Thyroid gland (tissue), 4 donors: ENCODE measurements around the gene DSCAM. TPM values are rescaled to one million over a fixed set of nuclear protein-coding genes. Genes with fewer than 3 reads are reported as not detected.

Experiments
- DNase-seq, 2 donors: peaks; one replicate each; pipeline ENCODE4 v3.0.0-alpha.2; 2019
- H3K27ac ChIP-seq, 3 donors: fragments of 200-600 bp; sonication (generic); 1 replicate in 2 of 3; 2 replicates in 1 of 3; pipeline ENCODE4 v1.5.1; 2016 to 2019; ENCODE audit warnings: mild to moderate bottlenecking in 1 of 3, moderate library complexity in 1 of 3
- H3K27me3 ChIP-seq: fragments of 200-600 bp; sonication (generic); one replicate; pipeline ENCODE4 v1.5.1; 2019
- H3K36me3 ChIP-seq, 2 donors: fragments of 200-600 bp; sonication (generic); one replicate each; pipeline ENCODE4 v1.5.1; 2016 to 2019
- H3K4me1 ChIP-seq, 2 donors: fragments of 200-600 bp; sonication (generic); one replicate each; pipeline ENCODE4 v1.5.1; 2017 to 2019
- H3K4me3 ChIP-seq, 3 donors: fragments of 200-600 bp; sonication (generic); replicated peaks in 1 of 3; 1 replicate in 2 of 3; 2 replicates in 1 of 3; pipeline ENCODE4 v1.5.1; 2016; ENCODE audit warnings: mild to moderate bottlenecking in 1 of 3
- H3K9me3 ChIP-seq: fragments of 200-600 bp; sonication (generic); one replicate; pipeline ENCODE4 v1.5.1; 2017
- POLR2A ChIP-seq, 2 donors: fragments of 450-650 bp; IDR thresholded peaks; one replicate each; pipeline ENCODE4 v1.6.1; 2017; ENCODE audit warnings: antibody characterized with exemption in 2 of 2, mild to moderate bottlenecking in 2 of 2, moderate library complexity in 1 of 2
- WGBS, 2 donors: methylation state at CpG; one replicate each; pipeline ENCODE4 v1.1.5; 2017; 5-methylcytosine and 5-hydroxymethylcytosine counted together
- intact Hi-C: fragments of 100-400 bp; cut with DNase I; formaldehyde crosslinking; loops from one replicate; pipeline ENCODE4 v1.15.1; 2023
- total RNA-seq, 4 donors: library from RNA; depleted of rRNA; stranded (reverse); fragments of >200 nt; gene quantifications; one replicate each; pipeline ENCODE4 v1.2.3, GENCODE V29; 2016
- TF ChIP-seq, protein P1 (sequence below), 6 experiments: fragments of 200-600 bp in 3 of 6; fragments of 450-650 bp in 3 of 6; sonication (generic) in 3 of 6; IDR thresholded peaks; one replicate each; pipeline ENCODE4 v1.5.1; 2016 to 2019; ENCODE audit warnings: antibody characterized with exemption in 6 of 6, mild to moderate bottlenecking in 2 of 6, inconsistent platforms in 1 of 6, moderate library complexity in 1 of 6

Gene DSCAM
- total RNA-seq, 4 donors from 2014 or later = 0.20 TPM; not detected in 3

- Histone ChIP-seq H3K27me3 (no peaks in the 10 kb centered on the region), H3K9me3 (no peaks in the 10 kb centered on the region), H3K36me3 (no peaks in the 10 kb centered on the region), H3K27ac (no peak overlapping the region), H3K4me3 (no peak overlapping the region), H3K4me1 (peaks cover 26 to 34% of the 10 kb centered on the region in 2 donors)
- TF ChIP-seq, protein P1, sequence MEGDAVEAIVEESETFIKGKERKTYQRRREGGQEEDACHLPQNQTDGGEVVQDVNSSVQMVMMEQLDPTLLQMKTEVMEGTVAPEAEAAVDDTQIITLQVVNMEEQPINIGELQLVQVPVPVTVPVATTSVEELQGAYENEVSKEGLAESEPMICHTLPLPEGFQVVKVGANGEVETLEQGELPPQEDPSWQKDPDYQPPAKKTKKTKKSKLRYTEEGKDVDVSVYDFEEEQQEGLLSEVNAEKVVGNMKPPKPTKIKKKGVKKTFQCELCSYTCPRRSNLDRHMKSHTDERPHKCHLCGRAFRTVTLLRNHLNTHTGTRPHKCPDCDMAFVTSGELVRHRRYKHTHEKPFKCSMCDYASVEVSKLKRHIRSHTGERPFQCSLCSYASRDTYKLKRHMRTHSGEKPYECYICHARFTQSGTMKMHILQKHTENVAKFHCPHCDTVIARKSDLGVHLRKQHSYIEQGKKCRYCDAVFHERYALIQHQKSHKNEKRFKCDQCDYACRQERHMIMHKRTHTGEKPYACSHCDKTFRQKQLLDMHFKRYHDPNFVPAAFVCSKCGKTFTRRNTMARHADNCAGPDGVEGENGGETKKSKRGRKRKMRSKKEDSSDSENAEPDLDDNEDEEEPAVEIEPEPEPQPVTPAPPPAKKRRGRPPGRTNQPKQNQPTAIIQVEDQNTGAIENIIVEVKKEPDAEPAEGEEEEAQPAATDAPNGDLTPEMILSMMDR (IDR thresholded peaks at IDR 0.05) = no peak
- no peak for TF ChIP-seq POLR2A (IDR thresholded peaks at IDR 0.05)
- WGBS, 2 donors = 89% methylated on average over 3 of the region's 3 CpGs
- intact Hi-C loops = no loop called here
- DNase-seq = no peak
These were observed 790.9 kb downstream of the DSCAM start for GRCh38 chr21:40056031-40056430.

GRCh38 chr21:40054403-40054802 lies 792.6 kb downstream of the DSCAM start:
- H3K4me1 ChIP-seq = peaks cover 33 to 44% of the 10 kb centered on the region in 2 donors

DNA sequence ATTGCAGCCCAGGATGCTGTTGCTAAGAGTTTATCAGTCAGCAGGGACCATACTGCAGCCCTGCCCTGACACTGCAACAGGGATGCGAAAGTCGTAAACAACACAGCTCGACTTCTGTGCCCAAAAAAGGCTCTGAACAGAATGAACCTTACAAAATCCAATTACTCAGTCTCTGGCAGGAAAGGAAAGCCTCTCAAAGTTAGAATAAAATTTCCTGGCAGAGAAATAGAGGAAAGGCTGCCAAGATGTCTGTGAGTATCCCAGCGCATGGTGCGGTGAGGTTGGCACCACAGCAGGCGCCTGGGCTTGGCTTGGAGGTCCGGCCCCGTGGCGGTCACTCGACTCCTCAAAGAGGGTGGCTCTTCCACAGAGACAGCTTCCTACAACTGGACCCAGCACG lies 794.0 kb downstream of the DSCAM start:
- peak in 1 of 2 donors; percentile 23 for TF ChIP-seq POLR2A (IDR thresholded peaks at IDR 0.05)
- TF ChIP-seq, protein P1 (IDR thresholded peaks at IDR 0.05) = no peak
- H3K27ac ChIP-seq = peak overlapping the region; percentile 86 to 88 (median 87)
- no peaks in the 10 kb centered on the region for H3K36me3 ChIP-seq
- no peak overlapping the region for H3K4me3 ChIP-seq
- 13 to 20% methylated on average over 11 of the region's 11 CpGs for WGBS, 2 donors
- H3K27me3 ChIP-seq = no peaks in the 10 kb centered on the region
- DNase-seq = peak; percentile 86
- peaks cover 41 to 48% of the 10 kb centered on the region in 2 donors for H3K4me1 ChIP-seq
- intact Hi-C loops = no loop called here
- no peaks in the 10 kb centered on the region for H3K9me3 ChIP-seq

More at GRCh38 chr21:40054403-40054802, 792.6 kb downstream of the DSCAM start:
- intact Hi-C loops = no loop called here
- Histone ChIP-seq H3K36me3 (no peaks in the 10 kb centered on the region), H3K27me3 (no peaks in the 10 kb centered on the region), H3K4me3 (no peak overlapping the region), H3K9me3 (no peaks in the 10 kb centered on the region), H3K27ac (peak overlapping the region; percentile 45 to 87 (median 53))
- TF ChIP-seq, protein P1 (IDR thresholded peaks at IDR 0.05) = peak in 3 of 6 experiments; percentile 11 to 44 (median 30)
- TF ChIP-seq POLR2A (IDR thresholded peaks at IDR 0.05) = peak in 1 of 2 donors; percentile 35
- peak; percentile 99 for DNase-seq
- 15 to 33% methylated on average over 2 to 3 of the region's 3 CpGs for WGBS, 2 donors

- H3K4me1 ChIP-seq = peaks cover 47 to 55% of the 10 kb centered on the region in 2 donors
- H3K36me3 ChIP-seq = no peaks in the 10 kb centered on the region
- TF ChIP-seq POLR2A (IDR thresholded peaks at IDR 0.05) = no peak
- TF ChIP-seq, protein P1 (IDR thresholded peaks at IDR 0.05) = no peak
- H3K27me3 ChIP-seq = no peaks in the 10 kb centered on the region
- DNase-seq = no peak
- peak overlapping the region; percentile 86 to 88 (median 87) for H3K27ac ChIP-seq
- intact Hi-C loops = no loop called here
- 94 to 95% methylated on average over 2 of the region's 2 CpGs for WGBS, 2 donors
- no peak overlapping the region for H3K4me3 ChIP-seq
- H3K9me3 ChIP-seq = no peaks in the 10 kb centered on the region
These were observed 794.7 kb downstream of the DSCAM start for GRCh38 chr21:40052276-40052675.

DNA sequence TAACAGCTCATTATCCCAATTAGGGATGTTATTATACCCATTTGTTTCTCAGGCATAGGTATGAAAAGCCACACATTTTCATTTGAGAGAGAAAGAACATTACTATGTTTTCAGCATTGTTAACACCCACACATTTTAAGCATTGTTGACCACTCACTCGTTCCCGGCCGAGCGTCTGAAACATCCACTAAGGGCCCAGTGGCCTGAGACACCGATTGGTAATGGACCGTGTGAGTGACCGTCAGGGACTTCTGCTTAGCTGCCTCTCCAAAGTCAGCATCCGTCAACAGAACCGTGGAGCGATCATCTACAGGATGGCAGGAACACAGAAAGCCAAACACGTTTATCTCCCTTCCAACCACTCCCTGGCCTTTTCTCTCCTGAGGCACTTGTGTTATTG lies 795.2 kb downstream of the DSCAM start:
- Histone ChIP-seq H3K4me3 (no peak overlapping the region), H3K27ac (peak overlapping the region; percentile 86 to 88 (median 87)), H3K27me3 (no peaks in the 10 kb centered on the region), H3K36me3 (no peaks in the 10 kb centered on the region), H3K4me1 (peaks cover 47 to 55% of the 10 kb centered on the region in 2 donors), H3K9me3 (no peaks in the 10 kb centered on the region)
- TF ChIP-seq, protein P1 (IDR thresholded peaks at IDR 0.05) = no peak
- TF ChIP-seq POLR2A (IDR thresholded peaks at IDR 0.05) = no peak
- WGBS, 2 donors = 34 to 69% methylated on average over 11 of the region's 11 CpGs
- DNase-seq = peak; percentile 85 to 89
- intact Hi-C loops = no loop called here
